Measurements from ENCODE around the gene PAX8.

DNA sequence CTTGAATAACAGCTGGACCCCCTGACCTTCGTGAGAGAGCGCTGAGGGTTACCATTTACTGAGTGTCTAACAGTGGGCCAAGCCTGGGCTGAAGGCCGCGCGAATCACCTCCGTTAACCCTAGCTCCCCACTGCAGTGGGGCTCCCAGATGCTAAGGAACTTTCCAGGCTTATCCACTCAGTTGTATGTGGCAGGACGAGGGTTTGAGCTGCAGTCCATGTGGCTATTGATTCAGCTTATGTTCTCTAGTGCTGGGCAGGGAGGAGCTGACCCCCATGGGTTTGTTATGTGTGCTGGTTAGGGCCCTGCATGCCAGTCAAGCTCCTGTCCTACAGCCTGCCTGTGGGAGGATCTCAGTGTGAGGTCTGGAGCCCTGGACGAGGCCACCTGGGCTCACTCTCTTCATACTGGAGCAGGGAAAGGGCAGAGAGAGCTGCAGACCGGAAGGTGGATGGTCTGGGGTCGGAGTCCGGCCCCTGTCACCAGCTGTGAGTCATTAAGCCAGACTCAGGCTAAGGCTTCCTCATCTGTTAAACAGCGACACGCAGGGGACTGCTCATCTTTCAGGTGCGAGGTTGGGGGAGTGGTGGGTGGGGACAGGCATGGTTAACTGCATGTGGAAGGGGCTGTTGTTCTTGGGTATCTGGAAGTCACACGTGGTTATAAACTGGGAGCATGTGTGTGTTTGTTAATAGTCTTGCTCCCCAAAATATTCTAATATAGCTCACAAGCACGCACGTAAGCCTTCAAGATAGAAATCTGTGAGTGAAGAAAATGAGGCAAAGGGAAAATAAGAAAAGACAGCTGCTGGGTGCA, 98.4 kb downstream of the PAX8 start:
- TF ChIP-seq, protein P1, sequence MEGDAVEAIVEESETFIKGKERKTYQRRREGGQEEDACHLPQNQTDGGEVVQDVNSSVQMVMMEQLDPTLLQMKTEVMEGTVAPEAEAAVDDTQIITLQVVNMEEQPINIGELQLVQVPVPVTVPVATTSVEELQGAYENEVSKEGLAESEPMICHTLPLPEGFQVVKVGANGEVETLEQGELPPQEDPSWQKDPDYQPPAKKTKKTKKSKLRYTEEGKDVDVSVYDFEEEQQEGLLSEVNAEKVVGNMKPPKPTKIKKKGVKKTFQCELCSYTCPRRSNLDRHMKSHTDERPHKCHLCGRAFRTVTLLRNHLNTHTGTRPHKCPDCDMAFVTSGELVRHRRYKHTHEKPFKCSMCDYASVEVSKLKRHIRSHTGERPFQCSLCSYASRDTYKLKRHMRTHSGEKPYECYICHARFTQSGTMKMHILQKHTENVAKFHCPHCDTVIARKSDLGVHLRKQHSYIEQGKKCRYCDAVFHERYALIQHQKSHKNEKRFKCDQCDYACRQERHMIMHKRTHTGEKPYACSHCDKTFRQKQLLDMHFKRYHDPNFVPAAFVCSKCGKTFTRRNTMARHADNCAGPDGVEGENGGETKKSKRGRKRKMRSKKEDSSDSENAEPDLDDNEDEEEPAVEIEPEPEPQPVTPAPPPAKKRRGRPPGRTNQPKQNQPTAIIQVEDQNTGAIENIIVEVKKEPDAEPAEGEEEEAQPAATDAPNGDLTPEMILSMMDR (IDR thresholded peaks at IDR 0.05; ENCODE audit: low read depth, low read length) = no peak
- no peak for TF ChIP-seq EZH2phosphoT487 (IDR thresholded peaks at IDR 0.05; ENCODE audit: low read depth)
